SJSA1 (cell line): ENCODE data around the gene SLC12A8. TPM values are rescaled to one million over a fixed set of nuclear protein-coding genes. Genes with fewer than 3 reads are reported as not detected.

Experiments
- DNase-seq, 2 experiments: peaks; one replicate each; pipeline ENCODE4 v3.0.0-alpha.2; 2015 to 2020; ENCODE audit warnings: low spot score in 2 of 2, low read depth in 1 of 2
- H3K27ac ChIP-seq: fragments of 250-450 bp; sonication (Bioruptor Pico); 2 replicates; pipeline ENCODE4 v1.5.1; 2020; ENCODE audit warnings: mild to moderate bottlenecking, moderate library complexity
- H3K27me3 ChIP-seq: fragments of 250-450 bp; sonication (Bioruptor Pico); replicated peaks from 2 replicates; pipeline ENCODE4 v1.5.1; 2020; ENCODE audit warnings: mild to moderate bottlenecking, moderate library complexity
- H3K36me3 ChIP-seq: fragments of 250-450 bp; sonication (Bioruptor Pico); 2 replicates; pipeline ENCODE4 v1.5.1; 2020; ENCODE audit warnings: mild to moderate bottlenecking
- H3K4me1 ChIP-seq: fragments of 250-450 bp; sonication (Bioruptor Pico); replicated peaks from 2 replicates; pipeline ENCODE4 v1.6.1; 2021; ENCODE audit warnings: mild to moderate bottlenecking
- H3K4me3 ChIP-seq: fragments of 250-450 bp; sonication (Bioruptor Pico); 2 replicates; pipeline ENCODE4 v1.5.1; 2020; ENCODE audit warnings: mild to moderate bottlenecking
- H3K9me3 ChIP-seq: fragments of 250-450 bp; sonication (Bioruptor Pico); replicated peaks from 2 replicates; pipeline ENCODE4 v1.5.1; 2020; ENCODE audit warnings: mild to moderate bottlenecking
- total RNA-seq: library from RNA; depleted of rRNA; stranded (reverse); fragments of >200 nt; shearing (Covaris generic); gene quantifications from 2 replicates; pipeline ENCODE4 v1.2.3, GENCODE V29; 2014

Gene SLC12A8
- total RNA-seq, 1 experiment from 2014 or later: 6.3 TPM

GRCh38 chr3:125149462-125149861 lies 63.1 kb downstream of the SLC12A8 start:
- Histone ChIP-seq H3K27ac (no peak overlapping the region), H3K36me3 (no peaks in the 10 kb centered on the region), H3K4me3 (no peak overlapping the region), H3K27me3 (no peaks in the 10 kb centered on the region), H3K9me3 (no peaks in the 10 kb centered on the region), H3K4me1 (peaks cover 49% of the 10 kb centered on the region)
- no peak for DNase-seq

- H3K27me3 ChIP-seq: no peaks in the 10 kb centered on the region
- H3K4me1 ChIP-seq: peaks cover 54% of the 10 kb centered on the region
- no peaks in the 10 kb centered on the region for H3K36me3 ChIP-seq
- DNase-seq: no peak
- H3K27ac ChIP-seq: no peak overlapping the region
- no peak overlapping the region for H3K4me3 ChIP-seq
- H3K9me3 ChIP-seq: no peaks in the 10 kb centered on the region
Observed at GRCh38 chr3:125148836-125149235, 63.7 kb downstream of the SLC12A8 start.

- H3K4me1 ChIP-seq: peaks cover 57% of the 10 kb centered on the region
- no peaks in the 10 kb centered on the region for H3K27me3 ChIP-seq
- no peak overlapping the region for H3K4me3 ChIP-seq
- no peak for DNase-seq
- H3K27ac ChIP-seq: no peak overlapping the region
- no peaks in the 10 kb centered on the region for H3K36me3 ChIP-seq
- H3K9me3 ChIP-seq: no peaks in the 10 kb centered on the region
Observed at GRCh38 chr3:125148016-125148812, 64.3 kb downstream of the SLC12A8 start.

- Histone ChIP-seq H3K9me3 (no peaks in the 10 kb centered on the region), H3K36me3 (no peaks in the 10 kb centered on the region), H3K4me3 (no peak overlapping the region), H3K27ac (no peak overlapping the region), H3K27me3 (no peaks in the 10 kb centered on the region), H3K4me1 (peaks cover 51% of the 10 kb centered on the region)
- no peak for DNase-seq
Observed at GRCh38 chr3:125147491-125147820, 65.1 kb downstream of the SLC12A8 start.

DNA sequence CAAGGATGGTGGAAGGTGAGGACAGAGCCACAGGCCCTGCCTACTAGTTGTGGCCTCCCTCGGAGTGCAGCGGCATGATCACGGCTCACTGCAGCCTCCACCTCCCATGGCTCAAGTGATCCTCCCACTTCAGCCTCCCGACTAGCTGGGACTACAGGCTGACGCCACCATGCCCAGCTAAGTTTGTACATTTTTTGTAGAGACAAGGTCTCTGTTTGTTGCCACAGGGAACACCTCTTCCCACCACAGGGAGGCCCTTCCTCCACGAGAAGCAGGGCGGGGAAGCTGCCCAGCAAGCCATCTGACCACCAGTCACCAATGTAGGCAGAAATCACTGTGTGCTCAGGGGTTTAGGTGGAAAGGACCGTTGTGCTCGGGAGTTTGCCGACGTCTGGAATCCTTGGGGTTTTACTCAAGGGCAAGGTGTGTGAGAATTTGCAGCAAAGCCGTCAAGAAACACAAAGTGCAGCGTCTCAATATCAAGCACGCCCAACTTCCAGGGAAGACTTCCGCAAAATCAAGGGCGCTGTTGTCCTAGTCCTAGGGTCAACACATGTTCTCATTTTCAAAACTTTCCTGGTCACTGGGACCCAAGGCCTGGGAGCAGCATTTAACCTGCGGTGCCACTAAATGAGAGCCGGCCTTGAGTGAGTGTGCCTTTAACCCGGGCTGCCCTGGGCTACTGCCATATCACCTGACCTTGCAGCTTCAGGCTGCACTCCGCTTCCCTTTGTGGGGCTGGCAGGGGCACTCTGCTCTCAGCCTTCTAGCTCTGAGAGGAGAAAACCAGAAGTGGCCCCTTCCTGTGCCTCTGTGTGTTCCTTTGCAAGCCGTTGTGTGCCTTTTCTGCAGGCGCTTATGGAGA lies 65.7 kb downstream of the SLC12A8 start:
- Histone ChIP-seq H3K4me1 (peaks cover 45% of the 10 kb centered on the region), H3K27me3 (no peaks in the 10 kb centered on the region), H3K27ac (no peak overlapping the region), H3K4me3 (no peak overlapping the region), H3K9me3 (no peaks in the 10 kb centered on the region), H3K36me3 (no peaks in the 10 kb centered on the region)
- DNase-seq: no peak

DNA sequence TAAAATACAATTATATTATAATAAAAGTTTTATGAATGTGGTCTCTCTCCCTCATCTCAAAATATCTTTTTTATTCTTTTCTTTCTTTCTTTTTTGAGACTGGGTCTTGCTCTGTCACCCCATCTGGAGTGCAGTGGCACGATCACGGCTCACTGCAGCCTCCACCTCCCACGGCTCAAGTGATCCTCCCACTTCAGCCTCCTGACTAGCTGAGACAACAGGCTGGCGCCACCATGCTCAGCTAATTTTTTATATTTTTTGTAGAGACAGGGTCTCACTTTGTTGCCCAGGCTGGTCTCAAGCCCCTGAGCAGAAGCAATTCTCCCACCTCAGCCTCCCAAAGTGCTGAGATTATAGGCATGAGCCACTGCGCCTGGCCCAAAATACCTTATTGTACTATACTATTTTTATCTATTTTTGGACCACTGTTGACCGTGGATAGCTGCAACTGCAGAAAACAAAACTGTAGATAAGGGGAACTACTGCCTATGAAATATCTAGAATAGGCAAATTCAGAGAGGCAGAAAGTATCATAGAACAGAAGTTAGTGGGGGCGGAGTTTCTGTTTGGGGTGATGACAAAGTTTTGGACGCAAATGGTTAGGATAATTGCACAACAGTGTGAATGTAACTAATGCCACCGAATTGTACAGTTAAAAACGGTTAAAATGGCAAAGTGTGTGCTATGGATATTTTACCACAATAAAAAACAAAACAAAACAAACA lies 66.6 kb downstream of the SLC12A8 start:
- DNase-seq: no peak
- Histone ChIP-seq H3K9me3 (no peaks in the 10 kb centered on the region), H3K27me3 (no peaks in the 10 kb centered on the region), H3K4me3 (no peak overlapping the region), H3K36me3 (no peaks in the 10 kb centered on the region), H3K4me1 (peaks cover 39% of the 10 kb centered on the region), H3K27ac (no peak overlapping the region)

- Histone ChIP-seq H3K9me3 (no peaks in the 10 kb centered on the region), H3K27me3 (no peaks in the 10 kb centered on the region), H3K4me1 (peaks cover 44% of the 10 kb centered on the region), H3K36me3 (no peaks in the 10 kb centered on the region), H3K4me3 (no peak overlapping the region), H3K27ac (peak overlapping the region; percentile 34; the same call in 1 of the 2 replicates)
- no peak for DNase-seq
Observed at GRCh38 chr3:125144653-125145314, 67.8 kb downstream of the SLC12A8 start.

DNA sequence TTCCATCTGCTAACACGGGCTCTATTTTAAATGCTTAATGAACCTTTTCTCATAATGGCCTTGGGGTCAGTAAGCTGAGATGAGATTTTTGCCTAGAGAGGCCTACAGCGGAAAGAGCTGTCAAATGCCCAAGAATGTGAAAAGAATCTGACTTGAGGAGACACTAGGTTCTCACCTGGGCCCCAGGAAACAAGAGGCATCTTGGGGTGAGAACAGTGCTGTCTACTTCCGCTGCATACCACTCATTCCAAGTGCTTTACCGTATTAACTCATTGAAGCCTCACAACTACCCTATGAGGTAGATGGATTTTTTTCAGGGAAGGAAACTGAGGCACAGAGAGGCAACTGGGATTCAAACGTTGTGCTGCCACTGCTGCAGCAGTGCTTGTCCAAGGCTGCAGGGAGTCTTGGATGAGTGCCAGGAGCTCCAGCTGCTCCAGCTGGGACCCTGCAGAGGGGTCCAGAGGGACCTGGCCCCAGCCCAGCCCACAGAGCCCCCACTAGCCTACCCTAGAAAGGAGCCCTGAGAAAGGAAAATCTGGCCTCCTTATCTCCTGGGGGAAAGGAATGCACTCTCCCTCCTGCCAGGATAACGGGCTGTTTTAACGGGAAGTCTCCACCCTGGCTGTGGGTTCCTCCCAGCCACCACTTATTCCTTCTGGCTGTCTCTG lies 68.4 kb downstream of the SLC12A8 start:
- H3K36me3 ChIP-seq: no peaks in the 10 kb centered on the region
- H3K27ac ChIP-seq: peak overlapping the region; percentile 34; the same call in 1 of the 2 replicates
- peak in 1 of 2 experiments; percentile 42 for DNase-seq
- H3K9me3 ChIP-seq: no peaks in the 10 kb centered on the region
- peaks cover 51% of the 10 kb centered on the region for H3K4me1 ChIP-seq
- no peaks in the 10 kb centered on the region for H3K27me3 ChIP-seq
- no peak overlapping the region for H3K4me3 ChIP-seq

DNA sequence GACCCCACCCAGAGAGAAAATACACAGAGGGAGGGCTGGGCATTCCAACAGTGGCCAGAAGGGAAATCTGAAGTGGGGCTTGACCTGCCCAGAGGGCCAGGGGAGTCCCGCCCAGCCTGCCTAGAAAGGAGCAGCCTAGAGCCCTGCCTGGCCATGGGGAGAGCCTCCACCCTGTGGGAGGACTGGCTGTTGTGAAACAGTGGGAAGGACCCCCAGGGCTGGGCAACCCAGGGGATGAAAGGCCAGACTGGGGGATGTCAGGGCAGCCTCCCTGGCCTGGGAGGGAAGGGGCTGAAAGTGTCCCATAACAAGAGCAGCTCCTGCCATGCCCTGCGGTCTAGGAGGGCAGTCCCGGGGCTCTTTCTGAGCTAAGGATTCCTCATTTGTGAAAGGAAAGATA lies 69.0 kb downstream of the SLC12A8 start:
- Histone ChIP-seq H3K27ac (no peak overlapping the region), H3K9me3 (no peaks in the 10 kb centered on the region), H3K4me1 (peaks cover 50% of the 10 kb centered on the region), H3K36me3 (no peaks in the 10 kb centered on the region), H3K27me3 (no peaks in the 10 kb centered on the region), H3K4me3 (no peak overlapping the region)
- DNase-seq: no peak

DNA sequence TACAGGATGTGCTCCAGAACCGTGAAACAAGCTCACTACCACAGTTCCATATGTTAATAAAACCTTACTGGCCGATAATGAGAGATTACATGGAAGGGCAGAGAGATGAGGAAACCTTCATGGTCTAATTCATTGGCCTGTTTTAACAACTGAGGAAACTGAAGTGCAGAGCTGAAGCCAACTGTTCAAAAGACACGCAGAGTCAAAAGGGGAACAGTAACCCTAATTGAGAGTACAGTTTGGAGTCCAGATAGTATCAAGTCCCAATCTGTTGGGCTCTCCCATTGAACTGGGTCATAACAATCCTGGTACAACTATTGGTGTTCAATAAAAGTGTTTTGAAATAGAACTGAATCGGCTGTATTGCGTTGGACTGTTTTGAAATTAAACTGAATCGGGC lies 69.6 kb downstream of the SLC12A8 start:
- Histone ChIP-seq H3K9me3 (no peaks in the 10 kb centered on the region), H3K4me3 (no peak overlapping the region), H3K27ac (no peak overlapping the region), H3K27me3 (no peaks in the 10 kb centered on the region), H3K4me1 (peaks cover 51% of the 10 kb centered on the region), H3K36me3 (no peaks in the 10 kb centered on the region)
- no peak for DNase-seq

- no peak overlapping the region for H3K4me3 ChIP-seq
- no peaks in the 10 kb centered on the region for H3K9me3 ChIP-seq
- DNase-seq: no peak
Observed at GRCh38 chr3:125142420-125142778, 70.1 kb downstream of the SLC12A8 start.

DNA sequence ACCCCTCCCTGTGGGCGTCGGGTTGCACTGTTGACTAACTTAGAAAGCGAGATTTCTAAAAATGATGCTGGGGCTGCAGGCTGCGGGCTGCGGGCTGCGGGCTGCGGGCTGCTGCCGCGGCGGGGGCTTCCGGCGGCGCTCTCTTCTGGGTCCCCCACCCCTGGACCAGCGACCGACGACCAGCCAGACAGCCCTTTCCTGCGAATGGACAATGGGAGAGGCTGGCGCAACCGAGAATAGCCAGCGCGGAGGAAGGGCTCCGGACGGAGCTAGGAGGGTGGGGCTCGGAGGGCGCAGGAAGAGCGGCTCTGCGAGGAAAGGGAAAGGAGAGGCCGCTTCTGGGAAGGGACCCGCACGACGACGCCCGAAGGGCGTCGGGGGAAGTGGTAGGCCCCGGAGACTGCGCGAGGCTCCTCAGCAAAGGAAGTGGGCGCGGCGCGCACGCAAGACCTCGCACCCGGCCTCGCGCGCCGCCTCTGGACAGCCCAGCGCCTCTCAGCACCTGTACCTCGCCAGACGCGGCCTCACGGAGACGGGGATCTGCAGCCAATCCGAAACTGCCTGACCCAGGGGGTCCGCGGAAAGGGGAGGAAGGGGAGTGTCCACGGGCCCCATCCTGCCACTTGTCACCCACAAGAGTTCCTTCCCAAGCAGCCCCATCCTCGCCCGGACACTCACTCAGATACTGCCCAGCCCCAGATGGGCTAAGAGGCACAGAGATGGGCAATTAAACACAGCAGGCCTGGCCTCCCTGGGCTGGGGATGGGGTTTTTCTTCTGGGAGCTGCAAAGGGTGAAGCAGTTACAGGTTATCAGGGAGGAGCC lies 70.7 kb downstream of the SLC12A8 start:
- Histone ChIP-seq H3K36me3 (no peaks in the 10 kb centered on the region), H3K4me1 (peaks cover 63% of the 10 kb centered on the region), H3K4me3 (no peak overlapping the region), H3K9me3 (no peaks in the 10 kb centered on the region), H3K27me3 (no peaks in the 10 kb centered on the region), H3K27ac (no peak overlapping the region)
- no peak for DNase-seq

More at GRCh38 chr3:125142420-125142778, 70.1 kb downstream of the SLC12A8 start:
- H3K27me3 ChIP-seq: no peaks in the 10 kb centered on the region
- peaks cover 57% of the 10 kb centered on the region for H3K4me1 ChIP-seq
- no peak overlapping the region for H3K27ac ChIP-seq
- no peaks in the 10 kb centered on the region for H3K36me3 ChIP-seq
